Measurements from ENCODE around the gene TGFB2. TPM values are rescaled to one million over a fixed set of nuclear protein-coding genes. Genes with fewer than 3 reads are reported as not detected.

The TGFB2 gene
- total and polyA plus RNA-seq, 2 donors (not counting 1 experiment from before 2014, with no cell fraction given): 0.55 to 0.76 TPM

GRCh38 chr1:218365226-218365999 lies 20.3 kb downstream of the TGFB2 start:
- intact Hi-C loops (cut with micrococcal nuclease): no loop called here
- Histone ChIP-seq H4K20me1 (ENCODE audit: control insufficient read depth, insufficient read depth, low read length, poor library complexity, severe bottlenecking) (no peaks in the 10 kb centered on the region), H3K4me3 (ENCODE audit: control extremely low read depth in 1 of 5, extremely low read depth in 1 of 5, insufficient read depth in 1 of 5, low read depth in 2 of 5, low read length in 4 of 5) (no peak overlapping the region), H3K9ac (ENCODE audit: low read length) (no peak overlapping the region), H3K27me3 (replicated peaks in 1 of 4; ENCODE audit: control extremely low read depth in 1 of 4, control insufficient read depth in 3 of 4, insufficient read depth in 4 of 4, low read length in 3 of 4) (no peaks in the 10 kb centered on the region), H3K9me3 (ENCODE audit: control extremely low read depth in 1 of 3, control insufficient read depth in 2 of 3, insufficient read depth in 1 of 3, low read length in 2 of 3) (no peaks in the 10 kb centered on the region), H3K79me2 (ENCODE audit: control insufficient read depth, insufficient read depth, low read length) (no peaks in the 10 kb centered on the region), H3K4me2 (replicated peaks; ENCODE audit: low read depth, low read length, poor library complexity, severe bottlenecking) (no peak overlapping the region), H3K36me3 (replicated peaks in 1 of 2; ENCODE audit: control extremely low read depth in 1 of 2, control insufficient read depth in 1 of 2, extremely low read depth in 1 of 2, insufficient read depth in 2 of 2, low read length in 1 of 2) (no peaks in the 10 kb centered on the region), H3K4me1 (ENCODE audit: control insufficient read depth in 2 of 2, insufficient read depth in 2 of 2, low read length in 2 of 2) (no peaks in the 10 kb centered on the region), H2AFZ (ENCODE audit: insufficient read depth, low read depth, low read length, poor library complexity, severe bottlenecking) (no peak overlapping the region), H3K27ac (ENCODE audit: low read length in 2 of 2) (no peak overlapping the region)
- ChIA-PET CTCF (interaction anchor here (0.6 to 1.0 kb wide), 2 partner anchors 26 to 146 kb away, joined by 3 read pairs; no protein-coding TSS in a partner anchor), POLR2A (no interaction called here)
- DNase-seq (no peak), ATAC-seq (ENCODE audit: low read depth) (no peak)
- 96% methylated on average over 12 of the region's 15 CpGs for WGBS (ENCODE audit: insufficient coverage)
- H3K27ac Mint-ChIP-seq: no peak overlapping the region
- H3K27me3 Mint-ChIP-seq: no peaks in the 10 kb centered on the region
- no peak overlapping the region for H3K4me3 Mint-ChIP-seq
- H3K9me3 Mint-ChIP-seq (ENCODE audit: insufficient read depth): no peaks in the 10 kb centered on the region
- no peak for TF ChIP-seq EZH2 (IDR thresholded peaks at IDR 0.05; ENCODE audit: borderline replicate concordance, insufficient read depth, low read depth, low read length, poor library complexity, severe bottlenecking)
- TF ChIP-seq, protein P1, sequence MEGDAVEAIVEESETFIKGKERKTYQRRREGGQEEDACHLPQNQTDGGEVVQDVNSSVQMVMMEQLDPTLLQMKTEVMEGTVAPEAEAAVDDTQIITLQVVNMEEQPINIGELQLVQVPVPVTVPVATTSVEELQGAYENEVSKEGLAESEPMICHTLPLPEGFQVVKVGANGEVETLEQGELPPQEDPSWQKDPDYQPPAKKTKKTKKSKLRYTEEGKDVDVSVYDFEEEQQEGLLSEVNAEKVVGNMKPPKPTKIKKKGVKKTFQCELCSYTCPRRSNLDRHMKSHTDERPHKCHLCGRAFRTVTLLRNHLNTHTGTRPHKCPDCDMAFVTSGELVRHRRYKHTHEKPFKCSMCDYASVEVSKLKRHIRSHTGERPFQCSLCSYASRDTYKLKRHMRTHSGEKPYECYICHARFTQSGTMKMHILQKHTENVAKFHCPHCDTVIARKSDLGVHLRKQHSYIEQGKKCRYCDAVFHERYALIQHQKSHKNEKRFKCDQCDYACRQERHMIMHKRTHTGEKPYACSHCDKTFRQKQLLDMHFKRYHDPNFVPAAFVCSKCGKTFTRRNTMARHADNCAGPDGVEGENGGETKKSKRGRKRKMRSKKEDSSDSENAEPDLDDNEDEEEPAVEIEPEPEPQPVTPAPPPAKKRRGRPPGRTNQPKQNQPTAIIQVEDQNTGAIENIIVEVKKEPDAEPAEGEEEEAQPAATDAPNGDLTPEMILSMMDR (IDR thresholded peaks at IDR 0.05): no peak
- H3K4me1 Mint-ChIP-seq: no peaks in the 10 kb centered on the region

DNA sequence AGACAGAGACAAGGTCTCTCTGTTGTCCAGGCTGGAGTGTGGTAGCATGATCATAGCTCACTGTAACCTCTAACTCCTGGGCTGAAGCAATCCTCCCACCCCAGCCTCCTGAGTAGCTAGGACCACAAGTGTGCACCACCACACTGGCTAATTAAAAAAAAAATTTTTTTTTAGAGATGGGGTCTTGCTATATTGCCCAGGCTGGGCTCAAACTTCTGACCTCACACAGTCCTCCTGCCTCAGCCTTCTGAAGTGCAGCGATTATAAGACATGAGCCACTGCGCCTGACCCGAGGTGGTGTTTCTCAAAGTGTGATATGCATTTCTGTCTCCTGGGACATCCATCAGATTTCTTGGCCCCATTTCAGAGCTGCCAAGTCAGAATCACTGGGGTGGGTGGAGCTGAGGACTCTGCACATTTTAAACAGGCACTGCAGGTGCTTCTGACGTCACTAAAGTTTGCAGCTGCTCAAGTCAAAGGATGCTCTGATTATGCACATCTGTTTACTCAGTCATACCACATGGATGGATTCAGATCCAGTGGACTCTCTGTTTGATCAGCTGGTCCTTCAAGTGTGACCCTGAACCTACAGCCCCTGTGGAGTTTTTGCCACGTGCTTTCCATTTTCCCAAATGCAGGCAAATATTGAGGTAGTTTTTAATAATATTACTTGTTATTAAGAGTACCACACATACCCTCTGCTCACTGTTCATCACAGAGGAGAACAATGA lies 21.4 kb downstream of the TGFB2 start:
- Histone ChIP-seq H3K36me3 (replicated peaks in 1 of 2; ENCODE audit: control extremely low read depth in 1 of 2, control insufficient read depth in 1 of 2, extremely low read depth in 1 of 2, insufficient read depth in 2 of 2, low read length in 1 of 2) (no peaks in the 10 kb centered on the region), H3K4me2 (replicated peaks; ENCODE audit: low read depth, low read length, poor library complexity, severe bottlenecking) (no peak overlapping the region), H3K9ac (ENCODE audit: low read length) (no peak overlapping the region), H3K27me3 (replicated peaks in 1 of 4; ENCODE audit: control extremely low read depth in 1 of 4, control insufficient read depth in 3 of 4, insufficient read depth in 4 of 4, low read length in 3 of 4) (no peaks in the 10 kb centered on the region), H3K4me1 (ENCODE audit: control insufficient read depth in 2 of 2, insufficient read depth in 2 of 2, low read length in 2 of 2) (no peaks in the 10 kb centered on the region), H3K27ac (ENCODE audit: low read length in 2 of 2) (no peak overlapping the region), H2AFZ (ENCODE audit: insufficient read depth, low read depth, low read length, poor library complexity, severe bottlenecking) (no peak overlapping the region), H3K79me2 (ENCODE audit: control insufficient read depth, insufficient read depth, low read length) (no peaks in the 10 kb centered on the region), H3K9me3 (ENCODE audit: control extremely low read depth in 1 of 3, control insufficient read depth in 2 of 3, insufficient read depth in 1 of 3, low read length in 2 of 3) (no peaks in the 10 kb centered on the region), H4K20me1 (ENCODE audit: control insufficient read depth, insufficient read depth, low read length, poor library complexity, severe bottlenecking) (no peaks in the 10 kb centered on the region), H3K4me3 (ENCODE audit: control extremely low read depth in 1 of 5, extremely low read depth in 1 of 5, insufficient read depth in 1 of 5, low read depth in 2 of 5, low read length in 4 of 5) (no peak overlapping the region)
- ATAC-seq (ENCODE audit: low read depth) (no peak), DNase-seq (no peak)
- CTCF ChIA-PET: interaction anchor here (1.0 to 1.1 kb wide), 2 partner anchors 16 to 28 kb away, joined by 3 to 4 read pairs; no protein-coding TSS in a partner anchor
- intact Hi-C loops (cut with micrococcal nuclease): no loop called here
- POLR2A ChIA-PET: no interaction called here
- H3K27me3 Mint-ChIP-seq: no peaks in the 10 kb centered on the region
- H3K4me1 Mint-ChIP-seq: no peaks in the 10 kb centered on the region
- no peak overlapping the region for H3K27ac Mint-ChIP-seq
- no peak overlapping the region for H3K4me3 Mint-ChIP-seq
- H3K9me3 Mint-ChIP-seq (ENCODE audit: insufficient read depth): no peaks in the 10 kb centered on the region
- WGBS (ENCODE audit: insufficient coverage): 89% methylated on average over 4 of the region's 5 CpGs
- no peak for TF ChIP-seq EZH2 (IDR thresholded peaks at IDR 0.05; ENCODE audit: borderline replicate concordance, insufficient read depth, low read depth, low read length, poor library complexity, severe bottlenecking)
- TF ChIP-seq, protein P1 (IDR thresholded peaks at IDR 0.05): no peak
